Posterior vena cava (tissue), 2 donors: ENCODE data around the gene TRMT61A. TPM values are rescaled to one million over a fixed set of nuclear protein-coding genes. Genes with fewer than 3 reads are reported as not detected.

Source experiments
- DNase-seq: peaks from one replicate; pipeline ENCODE4 v3.0.0-alpha.2; 2020; ENCODE audit warnings: low spot score
- intact Hi-C, 2 donors: fragments of 100-400 bp; cut with DNase I; formaldehyde crosslinking; loops; one replicate each; pipeline versions ENCODE4 v1.14.1 to v1.14.2; 2022 to 2023
- total RNA-seq, 2 donors: library from RNA; stranded (reverse); fragmentation: NEBNext Ultra II Directional; extraction: Animal tissue kit (Norgen Biotek cat#: 25700); gene quantifications; one replicate each; pipeline ENCODE4 v1.2.1, GENCODE V29; 2021
- donor health status: DM: yes; HTN: yes; CAD: no.
- donor health status: DM: yes; HTN: yes; CAD: no.

Gene TRMT61A
- total RNA-seq, 2 donors from 2014 or later, result 16.2 to 18.0 TPM

GRCh38 chr14:103574707-103575285 lies 45.8 kb downstream of the TRMT61A start:
- intact Hi-C loops, result loop anchor here in 1 of 2 donors (10.0 kb wide), 1 partner anchor 110 kb away; no protein-coding TSS in a partner anchor
- DNase-seq, result no peak

- peak; percentile 95 for DNase-seq
- intact Hi-C loops, result loop anchor here in 1 of 2 donors (10.0 kb wide), 1 partner anchor 108 kb away; no protein-coding TSS in a partner anchor
These were observed 47.5 kb downstream of the TRMT61A start for GRCh38 chr14:103576371-103577024.

DNA sequence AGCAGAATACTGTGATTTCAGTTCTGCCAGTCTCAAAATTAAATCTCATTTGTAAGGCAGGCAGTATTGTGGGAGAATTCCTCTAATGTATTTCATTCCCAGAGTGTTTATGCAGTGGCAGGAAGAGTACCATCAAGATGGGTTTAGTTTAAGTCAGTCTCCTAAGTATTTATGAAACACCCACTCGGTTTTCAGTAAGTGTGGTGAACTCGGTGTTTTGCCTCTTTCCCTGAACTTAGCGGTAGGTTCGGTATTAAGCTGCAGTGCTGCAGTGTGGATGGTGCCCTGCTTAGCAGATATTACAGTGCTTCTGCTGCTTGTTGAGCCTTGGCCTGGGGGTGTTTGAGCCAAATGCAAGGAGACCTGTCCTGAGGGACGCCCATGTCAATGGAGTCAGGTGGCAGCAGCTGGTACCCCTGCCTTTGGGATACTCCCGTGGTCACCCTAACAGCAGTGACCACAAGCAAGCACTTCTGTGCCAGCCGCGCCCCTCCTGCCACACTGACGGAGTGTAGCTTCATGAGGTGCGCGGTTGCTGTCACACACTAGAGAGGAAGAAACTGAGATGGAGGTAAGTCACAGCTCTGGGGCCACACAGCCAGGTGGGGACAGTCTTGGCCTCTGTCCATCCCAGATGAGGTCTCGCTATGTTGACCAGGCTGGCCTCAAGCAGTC lies 49.5 kb downstream of the TRMT61A start:
- DNase-seq, result no peak
- intact Hi-C loops, result loop anchor here in 1 of 2 donors (10.0 kb wide), 1 partner anchor 106 kb away; no protein-coding TSS in a partner anchor

DNA sequence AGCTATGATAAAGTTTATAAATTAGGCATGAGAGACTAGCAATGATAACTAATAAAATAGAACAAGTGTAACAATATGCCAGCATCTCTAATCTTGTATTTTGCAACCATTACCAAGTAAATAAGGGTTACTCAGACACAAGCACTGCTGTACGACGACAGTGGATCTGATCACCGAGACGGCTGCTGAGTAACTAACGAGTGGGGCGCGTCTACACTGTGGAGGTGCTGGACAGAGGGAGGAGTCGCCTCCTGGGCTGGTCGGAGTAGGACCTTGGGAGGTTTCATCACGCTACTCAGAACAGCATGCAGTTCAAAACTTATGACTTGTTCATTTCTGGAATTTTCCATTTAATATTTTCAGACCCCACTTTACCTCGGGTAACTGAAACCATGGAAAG lies 52.2 kb downstream of the TRMT61A start:
- intact Hi-C loops, result no loop called here
- no peak for DNase-seq

- intact Hi-C loops, result no loop called here
- DNase-seq, result no peak
These were observed 53.1 kb downstream of the TRMT61A start for GRCh38 chr14:103581954-103582703.

DNA sequence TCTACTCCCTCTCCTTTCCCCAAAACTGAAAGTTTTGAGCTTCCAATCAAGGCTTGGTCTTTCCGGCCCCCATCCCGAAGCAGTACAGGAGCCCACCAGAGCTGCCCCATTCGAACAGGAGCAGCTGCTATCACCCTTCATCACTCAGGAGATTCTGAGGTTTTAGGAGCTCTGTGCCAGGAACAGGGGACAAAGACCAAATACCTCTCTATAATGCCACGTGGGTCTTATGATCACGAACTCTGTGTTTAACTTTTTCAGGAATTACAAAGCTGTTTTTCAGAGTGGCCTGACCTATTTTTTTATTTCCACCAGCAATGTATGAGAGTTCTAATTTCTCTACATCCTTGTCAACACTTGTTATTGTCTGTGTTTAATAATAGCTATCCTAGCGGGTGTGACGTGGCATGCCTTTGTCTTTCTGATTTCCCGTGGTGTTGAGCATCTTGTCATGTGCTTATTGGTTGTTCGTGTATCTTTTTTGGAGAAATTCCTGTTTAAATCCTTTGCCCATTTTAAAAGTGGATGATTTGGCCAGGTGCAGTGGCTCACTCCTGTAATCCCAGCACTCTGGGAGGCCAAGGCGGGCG lies 55.4 kb downstream of the TRMT61A start:
- intact Hi-C loops, result no loop called here
- no peak for DNase-seq

Other genes with a start within 250 kb of the TRMT61A start
- gene EIF5, start 195.0 kb upstream of the TRMT61A start, total RNA-seq, result 100 to 1,000 TPM; 191 to 232 TPM
- gene MARK3, start 143.8 kb upstream of the TRMT61A start, total RNA-seq, result 10 to 100 TPM; 64.3 to 65.7 TPM
- 100 to 1,000 TPM; 354 to 709 TPM for gene CKB, start 6.4 kb upstream of the TRMT61A start, total RNA-seq
- 10 to 100 TPM; 29.0 to 30.4 TPM for gene BAG5, start 33.5 kb downstream of the TRMT61A start, total RNA-seq
- 10 to 100 TPM; 33.9 to 40.3 TPM for gene COA8, start 33.8 kb downstream of the TRMT61A start, total RNA-seq
- gene KLC1, start 100.0 kb downstream of the TRMT61A start, total RNA-seq, result 100 to 1,000 TPM; 169 to 192 TPM
- 1 to 10 TPM; 4.0 to 4.9 TPM for gene XRCC3, start 186.3 kb downstream of the TRMT61A start, total RNA-seq
- 10 to 100 TPM; 57.2 to 59.5 TPM for gene ZFYVE21, start 186.6 kb downstream of the TRMT61A start, total RNA-seq